Stomach (tissue), 9 donors: ENCODE results near the gene USP44. TPM values are rescaled to one million over a fixed set of nuclear protein-coding genes. Genes with fewer than 3 reads are reported as not detected.

Experiments used
- DNase-seq, 2 donors: peaks; one replicate each; pipeline versions ENCODE4 v3.0.0 to v3.0.0-alpha.2; 2013 to 2019
- H3K27ac ChIP-seq, 5 donors: fragments of 200-600 bp in 4 of 5; sonication (generic) in 4 of 5; one replicate each; pipeline ENCODE4 v1.5.1; 2013 to 2019; ENCODE audit warnings: mild to moderate bottlenecking in 1 of 5, moderate library complexity in 1 of 5
- H3K27me3 ChIP-seq, 3 donors: fragments of 200-600 bp; sonication (generic); one replicate each; pipeline ENCODE4 v1.5.1; 2017 to 2019; ENCODE audit warnings: mixed run types in 1 of 3
- H3K36me3 ChIP-seq, 4 donors: fragments of 200-600 bp; sonication (generic); 1 replicate in 3 of 4; 2 replicates in 1 of 4; pipeline ENCODE4 v1.5.1; 2016 to 2019
- H3K4me1 ChIP-seq, 4 donors: fragments of 200-600 bp; sonication (generic); one replicate each; pipeline ENCODE4 v1.5.1; 2016 to 2019
- H3K4me3 ChIP-seq, 4 donors: fragments of 200-600 bp; sonication (generic) in 3 of 4; one replicate each; pipeline ENCODE4 v1.5.1; 2016 to 2019; ENCODE audit warnings: mild to moderate bottlenecking in 1 of 4
- H3K9me3 ChIP-seq, 4 donors: fragments of 200-600 bp; sonication (generic); one replicate each; pipeline ENCODE4 v1.5.1; 2016 to 2019
- EP300 ChIP-seq: sonication (generic); formaldehyde crosslinking; IDR thresholded peaks from one replicate; pipeline ENCODE4 v1.6.1; 2017; ENCODE audit warnings: antibody characterized with exemption
- POLR2A ChIP-seq, 4 donors: fragments of 450-650 bp; IDR thresholded peaks; one replicate each; pipeline ENCODE4 v1.6.1; 2016; ENCODE audit warnings: antibody characterized with exemption in 4 of 4, control low read depth in 2 of 4, mild to moderate bottlenecking in 1 of 4, moderate library complexity in 1 of 4
- POLR2AphosphoS5 ChIP-seq, 3 donors: sonication (generic); formaldehyde crosslinking; IDR thresholded peaks; one replicate each; pipeline ENCODE4 v1.6.1; 2016; ENCODE audit warnings: antibody characterized with exemption in 3 of 3
- WGBS, 5 donors: extraction: QIAGEN DNeasy Blood & Tissue Kit in 3 of 5; methylation state at CpG; one replicate each; pipeline versions ENCODE4 v1.1.5 to v1.1.7; 2013 to 2018; 5-methylcytosine and 5-hydroxymethylcytosine counted together
- intact Hi-C: fragments of 100-400 bp; cut with DNase I; formaldehyde crosslinking; loops from one replicate; pipeline ENCODE4 v1.15.1; 2023; ENCODE audit warnings: low total_unique reads
- polyA plus RNA-seq, 3 donors: library from polyadenylated mRNA; stranded (reverse); fragments of 200-250 nt; gene quantifications; one replicate each; pipeline ENCODE4 v1.2.3, GENCODE V29; 2013
- total RNA-seq, 5 donors: library from RNA; depleted of rRNA; stranded (reverse); fragments of >200 nt; gene quantifications; one replicate each; pipeline versions ENCODE4 v1.1.0 to v1.2.3, GENCODE V29; 2014 to 2016
- TF ChIP-seq, protein P1 (sequence below), 7 experiments: fragments of 450-650 bp in 4 of 7; fragments of 200-600 bp in 3 of 7; sonication (generic) in 3 of 7; IDR thresholded peaks; one replicate each; pipeline ENCODE4 v1.5.1; 2016 to 2019; ENCODE audit warnings: antibody characterized with exemption in 7 of 7, control low read depth in 2 of 7, mild to moderate bottlenecking in 1 of 7
- donor health status: healthy with polysubstance abuse.
- donor health status: Bipolar disorder and iron deficiency.
- donor health status: healthy.

USP44 gene
- total and polyA plus RNA-seq, 8 donors, result under 0.01 to 2.6 (median 0.36) TPM; not detected in 2

DNA sequence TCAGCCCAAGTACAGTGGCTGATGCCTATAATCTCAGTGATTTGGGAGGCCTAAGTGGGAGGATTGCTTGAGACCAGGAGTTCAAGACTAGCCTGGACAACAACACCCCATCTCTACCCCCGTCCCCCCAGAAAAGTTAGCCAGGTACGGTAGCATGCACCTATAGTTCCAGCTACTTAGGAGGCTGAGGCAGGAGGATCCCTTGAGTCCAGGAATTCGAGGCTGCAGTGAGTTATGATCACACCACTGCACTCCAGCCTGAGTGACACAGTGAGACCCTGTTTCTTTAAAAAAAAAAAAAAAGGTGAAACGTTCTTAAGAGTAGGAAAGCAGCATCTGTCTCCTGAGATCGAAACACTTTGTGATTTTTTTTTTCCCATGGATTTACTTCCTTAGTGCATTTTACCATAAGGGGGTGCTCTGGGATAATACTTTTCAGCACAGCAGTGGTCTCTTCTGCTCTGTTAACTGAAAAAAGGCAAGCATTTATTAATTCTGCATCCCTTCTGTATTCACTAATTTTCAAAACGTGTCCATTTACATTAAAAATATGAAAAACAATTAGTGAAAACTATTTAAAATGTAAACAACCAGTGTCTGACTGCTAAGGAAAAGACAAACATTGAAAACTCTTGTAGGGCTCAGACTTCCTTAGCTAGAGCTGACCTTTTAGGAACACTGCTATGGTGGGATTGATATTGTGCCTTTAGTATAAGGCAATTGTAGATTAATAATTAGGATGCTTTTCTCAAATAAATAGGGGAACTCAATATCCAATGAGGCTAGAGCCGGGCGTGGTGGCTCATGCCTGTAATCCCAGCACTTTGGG is 31.2 kb upstream of the USP44 start:
- intact Hi-C loops, result loop anchor here (5.0 kb wide), 1 partner anchor 235 kb away; no protein-coding TSS in a partner anchor
- no peak overlapping the region for H3K4me3 ChIP-seq
- 44 to 50% (median 45%) methylated on average over 8 of the region's 8 CpGs for WGBS, 5 donors
- H3K4me1 ChIP-seq, result peaks cover 0 to 4% (median 0%) of the 10 kb centered on the region in 4 donors
- DNase-seq, result peak in 1 of 2 donors; percentile 78
- TF ChIP-seq POLR2AphosphoS5 (IDR thresholded peaks at IDR 0.05), result no peak
- TF ChIP-seq, protein P1, sequence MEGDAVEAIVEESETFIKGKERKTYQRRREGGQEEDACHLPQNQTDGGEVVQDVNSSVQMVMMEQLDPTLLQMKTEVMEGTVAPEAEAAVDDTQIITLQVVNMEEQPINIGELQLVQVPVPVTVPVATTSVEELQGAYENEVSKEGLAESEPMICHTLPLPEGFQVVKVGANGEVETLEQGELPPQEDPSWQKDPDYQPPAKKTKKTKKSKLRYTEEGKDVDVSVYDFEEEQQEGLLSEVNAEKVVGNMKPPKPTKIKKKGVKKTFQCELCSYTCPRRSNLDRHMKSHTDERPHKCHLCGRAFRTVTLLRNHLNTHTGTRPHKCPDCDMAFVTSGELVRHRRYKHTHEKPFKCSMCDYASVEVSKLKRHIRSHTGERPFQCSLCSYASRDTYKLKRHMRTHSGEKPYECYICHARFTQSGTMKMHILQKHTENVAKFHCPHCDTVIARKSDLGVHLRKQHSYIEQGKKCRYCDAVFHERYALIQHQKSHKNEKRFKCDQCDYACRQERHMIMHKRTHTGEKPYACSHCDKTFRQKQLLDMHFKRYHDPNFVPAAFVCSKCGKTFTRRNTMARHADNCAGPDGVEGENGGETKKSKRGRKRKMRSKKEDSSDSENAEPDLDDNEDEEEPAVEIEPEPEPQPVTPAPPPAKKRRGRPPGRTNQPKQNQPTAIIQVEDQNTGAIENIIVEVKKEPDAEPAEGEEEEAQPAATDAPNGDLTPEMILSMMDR (IDR thresholded peaks at IDR 0.05), result peak in 4 of 7 experiments; percentile 34 to 57 (median 52)
- no peaks in the 10 kb centered on the region for H3K27me3 ChIP-seq
- no peaks in the 10 kb centered on the region for H3K36me3 ChIP-seq
- no peaks in the 10 kb centered on the region for H3K9me3 ChIP-seq
- H3K27ac ChIP-seq, result no peak overlapping the region

DNA sequence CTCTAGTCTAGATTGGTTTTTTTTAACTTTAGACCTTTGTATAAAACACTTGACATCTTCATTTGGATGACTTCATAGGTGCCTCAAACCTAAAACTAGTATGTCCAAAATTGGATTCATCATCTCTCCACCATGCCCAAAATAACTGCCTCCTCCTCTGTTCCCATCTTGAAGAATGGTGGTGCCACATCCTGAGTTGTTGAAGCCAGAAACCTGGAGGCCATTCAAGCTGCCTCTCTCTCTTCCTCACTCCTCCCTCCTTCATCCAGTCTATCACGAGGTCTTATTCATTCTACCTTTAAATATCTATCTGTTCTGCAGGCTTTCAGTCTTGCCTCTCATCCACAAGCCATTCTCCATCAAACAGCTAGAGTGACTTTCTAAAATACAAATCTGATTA is 26.5 kb upstream of the USP44 start:
- Histone ChIP-seq H3K36me3 (no peaks in the 10 kb centered on the region), H3K27ac (no peak overlapping the region), H3K9me3 (no peaks in the 10 kb centered on the region), H3K27me3 (peaks cover 0 to 4% (median 0%) of the 10 kb centered on the region in 3 donors), H3K4me3 (no peak overlapping the region), H3K4me1 (peaks cover 0 to 9% (median 2%) of the 10 kb centered on the region in 4 donors)
- TF ChIP-seq, protein P1 (IDR thresholded peaks at IDR 0.05), result no peak
- TF ChIP-seq EP300 (no peak), POLR2AphosphoS5 (IDR thresholded peaks at IDR 0.05) (no peak), POLR2A (IDR thresholded peaks at IDR 0.05) (no peak)
- DNase-seq, result no peak
- intact Hi-C loops, result no loop called here
- 68 to 92% (median 90%) methylated on average over 1 of the region's 1 CpG for WGBS, 5 donors

DNA sequence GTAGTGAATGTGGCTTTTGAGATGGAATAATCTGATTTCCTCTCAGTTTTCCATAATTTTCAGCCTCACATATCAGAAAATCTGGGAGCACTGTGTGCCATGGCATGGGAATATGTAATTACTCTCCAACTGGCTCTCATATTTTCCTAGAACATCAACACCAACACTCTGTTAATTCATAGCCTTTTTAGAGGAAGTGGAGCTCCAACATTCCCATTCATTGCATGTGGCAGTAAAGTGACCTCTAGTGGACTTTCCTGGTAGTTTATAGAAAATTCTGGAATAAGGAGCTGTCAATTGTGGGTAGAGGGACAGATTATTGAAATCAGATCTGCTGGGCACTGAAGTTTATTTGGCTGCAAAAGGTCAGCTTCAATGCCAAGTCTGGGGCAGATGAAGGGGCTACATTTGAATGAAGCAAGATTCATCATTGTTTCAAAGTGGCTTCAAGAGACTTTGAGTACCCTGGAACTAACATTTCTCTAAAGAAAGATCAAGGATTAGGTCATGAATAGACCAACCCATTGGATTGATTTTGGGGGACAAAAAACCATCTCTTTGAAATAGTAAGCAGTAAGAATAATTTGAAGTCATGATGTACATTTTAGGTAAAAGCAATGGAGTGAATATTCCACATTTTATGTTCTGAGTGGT is 23.6 kb upstream of the USP44 start:
- Histone ChIP-seq H3K4me3 (no peak overlapping the region), H3K4me1 (peaks cover 0 to 9% (median 2%) of the 10 kb centered on the region in 4 donors), H3K27me3 (peaks cover 0 to 4% (median 0%) of the 10 kb centered on the region in 3 donors), H3K9me3 (no peaks in the 10 kb centered on the region), H3K27ac (no peak overlapping the region), H3K36me3 (no peaks in the 10 kb centered on the region)
- peak in 1 of 2 donors; percentile 70 for DNase-seq
- peak in 1 of 3 donors; percentile 29 for TF ChIP-seq POLR2AphosphoS5 (IDR thresholded peaks at IDR 0.05)
- TF ChIP-seq EP300, result no peak
- TF ChIP-seq POLR2A (IDR thresholded peaks at IDR 0.05), result no peak
- TF ChIP-seq, protein P1 (IDR thresholded peaks at IDR 0.05), result peak in 5 of 7 experiments; percentile 16 to 58 (median 47)
- intact Hi-C loops, result no loop called here

DNA sequence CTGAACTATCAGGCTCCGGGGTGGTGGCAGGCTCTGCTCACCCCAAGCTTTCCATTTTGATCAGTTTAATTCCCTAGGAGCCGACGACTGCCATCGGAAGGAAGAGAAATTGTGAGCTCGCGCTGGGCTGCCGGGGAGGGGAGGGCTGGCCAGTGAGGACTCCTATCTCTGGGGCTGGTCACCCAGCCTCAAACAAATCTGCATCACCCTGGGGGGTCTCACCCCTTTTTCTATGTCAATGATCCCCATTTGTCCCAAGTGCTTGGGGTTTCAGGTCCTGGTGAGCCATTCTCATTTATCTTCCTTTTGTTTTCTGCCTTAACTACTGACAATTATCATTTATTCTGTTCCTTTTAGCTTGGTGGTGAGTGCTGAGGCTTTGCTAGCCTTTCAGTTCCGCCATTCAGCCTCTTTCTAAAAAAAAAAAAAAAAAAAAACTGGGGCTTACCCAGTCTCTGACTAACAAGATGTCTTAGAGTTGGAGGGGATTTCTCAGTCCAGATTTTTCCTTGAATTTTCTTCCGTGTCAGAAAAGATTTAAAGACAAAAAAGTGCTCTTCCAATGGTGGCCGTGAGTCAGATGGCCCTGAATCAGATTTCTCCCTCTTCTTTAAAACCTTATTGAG is 22.8 kb upstream of the USP44 start:
- intact Hi-C loops, result no loop called here
- no peaks in the 10 kb centered on the region for H3K9me3 ChIP-seq
- peaks cover 0 to 4% (median 0%) of the 10 kb centered on the region in 3 donors for H3K27me3 ChIP-seq
- no peaks in the 10 kb centered on the region for H3K36me3 ChIP-seq
- H3K4me3 ChIP-seq, result no peak overlapping the region
- H3K4me1 ChIP-seq, result peaks cover 0 to 9% (median 2%) of the 10 kb centered on the region in 4 donors
- DNase-seq, result no peak
- no peak overlapping the region for H3K27ac ChIP-seq
- 56 to 71% (median 62%) methylated on average over 10 of the region's 10 CpGs for WGBS, 5 donors
- TF ChIP-seq EP300, result no peak
- TF ChIP-seq POLR2A (IDR thresholded peaks at IDR 0.05), result no peak
- TF ChIP-seq POLR2AphosphoS5 (IDR thresholded peaks at IDR 0.05), result no peak
- TF ChIP-seq, protein P1 (IDR thresholded peaks at IDR 0.05), result no peak
